Neural cell (in vitro differentiated cells): ENCODE data around the gene KPRP. TPM values are rescaled to one million over a fixed set of nuclear protein-coding genes. Genes with fewer than 3 reads are reported as not detected.

Experiments
- H2AFZ ChIP-seq: fragments of 200-600, 300-800 bp; sonication (generic), shearing (Covaris generic); 2 replicates; pipeline ENCODE4 v1.6.0; 2014; ENCODE audit warnings: low read depth, mild to moderate bottlenecking, antibody characterized with exemption, low read length, moderate library complexity
- H3F3A ChIP-seq: fragments of 200-600 bp; shearing (Covaris generic); 2 replicates; pipeline ENCODE4 v1.6.1; 2016; ENCODE audit warnings: mild to moderate bottlenecking, moderate library complexity, mixed read lengths, antibody characterized with exemption, low read length; ENCODE audit not compliant: insufficient read depth, poor library complexity, severe bottlenecking
- H3K27ac ChIP-seq: fragments of 200-600, 300-800 bp; sonication (generic), shearing (Covaris generic); 2 replicates; pipeline ENCODE4 v1.5.1; 2014; ENCODE audit warnings: mild to moderate bottlenecking, low read length, moderate library complexity
- H3K27me3 ChIP-seq: fragments of 300-800, 200-600 bp; sonication (generic), shearing (Covaris generic); 2 replicates; pipeline ENCODE4 v1.6.0; 2014; ENCODE audit warnings: mild to moderate bottlenecking, low read depth, low read length, moderate library complexity; ENCODE audit not compliant: insufficient read depth
- H3K36me3 ChIP-seq: fragments of 300-800, 200-600 bp; sonication (generic), shearing (Covaris generic); 2 replicates; pipeline ENCODE4 v1.5.1; 2014; ENCODE audit warnings: mild to moderate bottlenecking, antibody characterized with exemption, low read length, moderate library complexity; ENCODE audit not compliant: insufficient read depth
- H3K4me2 ChIP-seq: fragments of 300-800, 200-600 bp; sonication (generic), shearing (Covaris generic); 2 replicates; pipeline ENCODE4 v1.6.0; 2014; ENCODE audit warnings: mild to moderate bottlenecking, low read length
- H3K4me3 ChIP-seq: fragments of 300-800, 200-600 bp; sonication (generic), shearing (Covaris generic); 2 replicates; pipeline ENCODE4 v1.5.1; 2014; ENCODE audit warnings: mild to moderate bottlenecking, low read length, moderate library complexity
- H3K79me2 ChIP-seq: fragments of 200-600 bp; shearing (Covaris generic); replicated peaks from 2 replicates; pipeline ENCODE4 v1.6.0; 2014; ENCODE audit warnings: mild to moderate bottlenecking, low read length, moderate library complexity; ENCODE audit not compliant: insufficient read depth
- H3K9ac ChIP-seq: fragments of 300-800, 200-600 bp; sonication (generic), shearing (Covaris generic); 2 replicates; pipeline ENCODE4 v1.6.1; 2016; ENCODE audit warnings: mild to moderate bottlenecking, low read length, mixed read lengths
- H3K9me2 ChIP-seq: fragments of 200-600 bp; shearing (Covaris generic); 2 replicates; pipeline ENCODE4 v1.6.1; 2016; ENCODE audit warnings: mild to moderate bottlenecking, low read length, mixed read lengths; ENCODE audit not compliant: insufficient read depth
- H3K9me3 ChIP-seq: fragments of 200-600, 300-800 bp; sonication (generic), shearing (Covaris generic); 2 replicates; pipeline ENCODE4 v1.6.1; 2016; ENCODE audit warnings: mild to moderate bottlenecking, mixed run types, low read length, moderate library complexity, mixed read lengths
- H4K20me1 ChIP-seq: fragments of 200-600 bp; shearing (Covaris generic); 2 replicates; pipeline ENCODE4 v1.6.1; 2016; ENCODE audit warnings: mild to moderate bottlenecking, mixed run types; ENCODE audit not compliant: insufficient read depth
- EP300 ChIP-seq: fragments of 450-650 bp; conservative IDR thresholded peaks from 2 replicates; pipeline ENCODE4 v1.6.1; 2014; ENCODE audit warnings: antibody characterized with exemption, mild to moderate bottlenecking, moderate library complexity; ENCODE audit not compliant: poor library complexity, severe bottlenecking
- EZH2 ChIP-seq: fragments of 200-600, 300-800 bp; shearing (Covaris generic), sonication (generic); IDR thresholded peaks from 2 replicates; pipeline ENCODE4 v1.6.1; 2014; ENCODE audit warnings: antibody characterized with exemption, low read length, borderline replicate concordance, mild to moderate bottlenecking; ENCODE audit not compliant: insufficient read depth, poor library complexity, severe bottlenecking
- MXI1 ChIP-seq: fragments of 450-650 bp; conservative IDR thresholded peaks from 2 replicates; pipeline ENCODE4 v1.6.1; 2014; ENCODE audit warnings: antibody characterized with exemption, mild to moderate bottlenecking; ENCODE audit not compliant: poor library complexity, severe bottlenecking
- POLR2AphosphoS5 ChIP-seq: IDR thresholded peaks from 2 replicates; pipeline ENCODE4 v1.6.1; 2012
- RAD21 ChIP-seq: fragments of 450-650 bp; conservative IDR thresholded peaks from 2 replicates; pipeline ENCODE4 v1.6.1; 2014; ENCODE audit warnings: antibody characterized with exemption, mild to moderate bottlenecking, moderate library complexity
- REST ChIP-seq: IDR thresholded peaks from 2 replicates; pipeline ENCODE4 v1.6.1; 2012; ENCODE audit warnings: borderline replicate concordance
- SMC3 ChIP-seq: fragments of 450-650 bp; conservative IDR thresholded peaks from 2 replicates; pipeline ENCODE4 v1.6.1; 2014; ENCODE audit warnings: antibody characterized with exemption, mild to moderate bottlenecking, moderate library complexity; ENCODE audit not compliant: poor library complexity
- TAF1 ChIP-seq: IDR thresholded peaks from 2 replicates; pipeline ENCODE4 v1.6.1; 2012; ENCODE audit warnings: low read depth
- polyA plus RNA-seq: library from polyadenylated mRNA; depleted of rRNA; stranded (reverse); fragments of >200 nt; gene quantifications from 2 replicates; pipeline ENCODE4 v1.2.3, GENCODE V29; 2014
- TF ChIP-seq, protein P1 (sequence below): fragments of 450-650 bp; IDR thresholded peaks from 2 replicates; pipeline ENCODE4 v1.5.1; 2014; ENCODE audit warnings: antibody characterized with exemption, mild to moderate bottlenecking, moderate library complexity; ENCODE audit not compliant: poor library complexity, severe bottlenecking

Gene KPRP
- polyA plus RNA-seq, 1 donor from 2014 or later = not detected

DNA sequence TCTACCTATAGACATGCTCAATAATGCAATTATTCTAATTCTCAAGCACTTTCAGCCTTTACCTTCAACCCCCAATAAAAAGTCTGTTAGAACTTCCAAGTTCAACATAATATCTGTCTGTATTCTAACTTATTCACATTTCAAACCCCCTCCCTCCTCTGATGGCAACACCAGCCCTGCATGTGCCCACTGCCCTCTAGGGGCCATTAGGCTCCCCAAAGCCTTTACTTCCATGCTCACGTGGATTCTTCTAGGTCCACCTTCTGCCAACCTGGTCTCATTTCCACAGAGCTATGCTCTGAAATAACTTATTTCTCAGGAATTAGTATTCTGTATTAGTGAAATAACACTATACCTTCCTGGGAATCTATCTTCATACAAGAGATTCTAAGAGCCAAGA lies 22.2 kb upstream of the KPRP start:
- H3K79me2 ChIP-seq = no peaks in the 10 kb centered on the region
- H3K4me3 ChIP-seq = no peak overlapping the region
- TF ChIP-seq SMC3 = no peak
- no peak for TF ChIP-seq MXI1
- TF ChIP-seq, protein P1, sequence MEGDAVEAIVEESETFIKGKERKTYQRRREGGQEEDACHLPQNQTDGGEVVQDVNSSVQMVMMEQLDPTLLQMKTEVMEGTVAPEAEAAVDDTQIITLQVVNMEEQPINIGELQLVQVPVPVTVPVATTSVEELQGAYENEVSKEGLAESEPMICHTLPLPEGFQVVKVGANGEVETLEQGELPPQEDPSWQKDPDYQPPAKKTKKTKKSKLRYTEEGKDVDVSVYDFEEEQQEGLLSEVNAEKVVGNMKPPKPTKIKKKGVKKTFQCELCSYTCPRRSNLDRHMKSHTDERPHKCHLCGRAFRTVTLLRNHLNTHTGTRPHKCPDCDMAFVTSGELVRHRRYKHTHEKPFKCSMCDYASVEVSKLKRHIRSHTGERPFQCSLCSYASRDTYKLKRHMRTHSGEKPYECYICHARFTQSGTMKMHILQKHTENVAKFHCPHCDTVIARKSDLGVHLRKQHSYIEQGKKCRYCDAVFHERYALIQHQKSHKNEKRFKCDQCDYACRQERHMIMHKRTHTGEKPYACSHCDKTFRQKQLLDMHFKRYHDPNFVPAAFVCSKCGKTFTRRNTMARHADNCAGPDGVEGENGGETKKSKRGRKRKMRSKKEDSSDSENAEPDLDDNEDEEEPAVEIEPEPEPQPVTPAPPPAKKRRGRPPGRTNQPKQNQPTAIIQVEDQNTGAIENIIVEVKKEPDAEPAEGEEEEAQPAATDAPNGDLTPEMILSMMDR = no peak
- TF ChIP-seq RAD21 = no peak
- TF ChIP-seq REST = no peak
- TF ChIP-seq EP300 = no peak
- TF ChIP-seq POLR2AphosphoS5 = no peak
- no peak for TF ChIP-seq TAF1
- no peak for TF ChIP-seq EZH2
- H3K27me3 ChIP-seq = no peaks in the 10 kb centered on the region
- no peak overlapping the region for H3K9ac ChIP-seq
- H4K20me1 ChIP-seq = no peaks in the 10 kb centered on the region
- no peaks in the 10 kb centered on the region for H3F3A ChIP-seq
- H3K4me2 ChIP-seq = no peak overlapping the region
- no peaks in the 10 kb centered on the region for H3K9me2 ChIP-seq
- no peak overlapping the region for H3K27ac ChIP-seq
- no peaks in the 10 kb centered on the region for H3K9me3 ChIP-seq
- no peaks in the 10 kb centered on the region for H3K36me3 ChIP-seq
- no peak overlapping the region for H2AFZ ChIP-seq

DNA sequence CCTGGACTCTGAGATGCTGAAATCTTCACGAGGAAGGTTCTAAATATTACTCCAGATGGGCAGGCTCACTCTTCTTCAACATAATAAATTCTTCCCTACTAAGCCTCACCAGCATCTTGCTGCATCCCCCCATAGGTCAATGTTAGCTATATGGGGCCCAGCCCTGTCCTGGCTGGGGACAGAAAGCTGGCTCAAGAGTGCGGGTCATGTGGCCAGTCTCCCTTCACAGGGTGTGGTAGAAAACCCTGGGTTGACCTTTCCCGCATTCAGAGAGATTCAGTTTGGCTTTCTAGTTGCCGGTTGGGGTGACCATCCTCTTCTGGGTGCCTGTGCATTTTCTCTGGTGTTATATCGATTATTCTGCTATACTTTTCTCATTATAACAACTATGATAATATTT lies 19.8 kb upstream of the KPRP start:
- Histone ChIP-seq H3K27ac (no peak overlapping the region), H4K20me1 (no peaks in the 10 kb centered on the region), H2AFZ (no peak overlapping the region), H3K36me3 (no peaks in the 10 kb centered on the region), H3K4me2 (no peak overlapping the region), H3F3A (no peaks in the 10 kb centered on the region), H3K4me3 (no peak overlapping the region), H3K79me2 (no peaks in the 10 kb centered on the region), H3K27me3 (no peaks in the 10 kb centered on the region), H3K9me3 (no peaks in the 10 kb centered on the region), H3K9ac (no peak overlapping the region), H3K9me2 (no peaks in the 10 kb centered on the region)
- no peak for TF ChIP-seq TAF1
- no peak for TF ChIP-seq REST
- TF ChIP-seq SMC3 = no peak
- no peak for TF ChIP-seq EZH2
- TF ChIP-seq RAD21 = no peak
- TF ChIP-seq POLR2AphosphoS5 = no peak
- no peak for TF ChIP-seq MXI1
